Testis (tissue), 3 donors: ENCODE results near the gene BMP3. TPM values are rescaled to one million over a fixed set of nuclear protein-coding genes. Genes with fewer than 3 reads are reported as not detected.

Experiments
- DNase-seq: peaks from one replicate; pipeline ENCODE4 v3.0.0-alpha.2; 2019
- H3K27ac ChIP-seq, 2 donors: fragments of 200-600 bp; sonication (generic); one replicate each; pipeline ENCODE4 v1.5.1; 2019
- H3K27me3 ChIP-seq: fragments of 200-600 bp; sonication (generic); one replicate; pipeline ENCODE4 v1.5.1; 2019
- H3K36me3 ChIP-seq: fragments of 200-600 bp; sonication (generic); one replicate; pipeline ENCODE4 v1.5.1; 2017; ENCODE audit warnings: low read depth; ENCODE audit errors: missing control alignments
- H3K4me1 ChIP-seq: fragments of 200-600 bp; sonication (generic); one replicate; pipeline ENCODE4 v1.5.1; 2019
- H3K4me3 ChIP-seq, 2 donors: fragments of 200-600 bp; sonication (generic); one replicate each; pipeline ENCODE4 v1.5.1; 2017 to 2019
- H3K9me3 ChIP-seq: fragments of 200-600 bp; sonication (generic); one replicate; pipeline ENCODE4 v1.5.1; 2017
- POLR2A ChIP-seq: fragments of 450-650 bp; IDR thresholded peaks from one replicate; pipeline ENCODE4 v1.6.1; 2017; ENCODE audit warnings: antibody characterized with exemption, mild to moderate bottlenecking, moderate library complexity
- WGBS, 2 donors: methylation state at CpG; one replicate each; pipeline ENCODE4 v1.1.5; 2018; 5-methylcytosine and 5-hydroxymethylcytosine counted together
- intact Hi-C: fragments of 100-400 bp; cut with DNase I; formaldehyde crosslinking; loops from one replicate; pipeline ENCODE4 v1.15.1; 2023; ENCODE audit warnings: low total_unique reads
- polyA plus RNA-seq: library from polyadenylated mRNA; stranded (reverse); fragments of 350-450 nt; fragmentation: Illumina TruSeq; extraction: RNeasy Lipid Tissue Mini Kit (QIAGEN cat#74804); gene quantifications from one replicate; pipeline ENCODE4 v1.2.3, GENCODE V29; 2014; ENCODE audit warnings: low read depth, low replicate concordance; ENCODE audit not compliant: insufficient read depth
- total RNA-seq, 2 donors: library from RNA; depleted of rRNA; stranded (reverse); fragments of >200 nt; gene quantifications; one replicate each; pipeline ENCODE4 v1.2.3, GENCODE V29; 2016
- TF ChIP-seq, protein P1 (sequence below), 3 experiments: fragments of 450-650 bp in 2 of 3; fragments of 200-600 bp in 1 of 3; sonication (generic) in 1 of 3; IDR thresholded peaks; one replicate each; pipeline ENCODE4 v1.5.1; 2016 to 2019; ENCODE audit warnings: antibody characterized with exemption in 3 of 3, mild to moderate bottlenecking in 2 of 3, moderate library complexity in 1 of 3

Gene BMP3
- total and polyA plus RNA-seq, 3 donors from 2014 or later, result 0.16 to 0.32 (median 0.25) TPM

DNA sequence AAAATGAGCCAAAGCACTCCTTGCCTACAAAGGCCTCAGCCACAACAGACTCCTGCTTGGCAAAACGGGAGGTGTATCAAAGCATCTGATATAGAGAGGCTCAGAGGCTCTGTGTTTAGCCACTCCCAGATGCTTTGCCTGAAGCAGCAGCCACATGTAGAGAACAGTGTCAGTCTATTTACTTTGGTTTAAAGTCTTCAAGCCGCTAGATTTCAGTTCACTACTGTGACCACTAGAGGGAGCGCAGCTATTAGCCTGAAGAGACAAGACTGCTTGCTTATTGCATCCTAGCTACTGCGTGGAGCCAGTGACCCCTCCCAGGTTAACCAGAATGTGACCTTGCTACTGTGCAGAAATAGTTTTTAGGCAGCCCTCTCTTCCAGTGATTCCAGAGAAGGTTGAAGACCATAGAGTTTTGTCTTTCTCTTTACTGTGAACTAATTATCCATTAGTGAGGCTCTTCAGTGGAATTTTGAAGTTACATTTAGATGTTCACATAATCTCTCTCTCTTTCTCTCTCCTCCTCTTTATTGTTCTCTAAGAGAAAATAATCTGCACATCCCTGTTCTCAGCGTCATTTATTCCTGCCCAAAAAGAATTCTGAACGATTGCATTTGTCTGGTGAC lies 39.3 kb downstream of the BMP3 start:
- Histone ChIP-seq H3K27ac (no peak overlapping the region), H3K9me3 (no peaks in the 10 kb centered on the region), H3K36me3 (no peaks in the 10 kb centered on the region), H3K4me1 (no peaks in the 10 kb centered on the region), H3K4me3 (no peak overlapping the region), H3K27me3 (no peaks in the 10 kb centered on the region)
- TF ChIP-seq, protein P1, sequence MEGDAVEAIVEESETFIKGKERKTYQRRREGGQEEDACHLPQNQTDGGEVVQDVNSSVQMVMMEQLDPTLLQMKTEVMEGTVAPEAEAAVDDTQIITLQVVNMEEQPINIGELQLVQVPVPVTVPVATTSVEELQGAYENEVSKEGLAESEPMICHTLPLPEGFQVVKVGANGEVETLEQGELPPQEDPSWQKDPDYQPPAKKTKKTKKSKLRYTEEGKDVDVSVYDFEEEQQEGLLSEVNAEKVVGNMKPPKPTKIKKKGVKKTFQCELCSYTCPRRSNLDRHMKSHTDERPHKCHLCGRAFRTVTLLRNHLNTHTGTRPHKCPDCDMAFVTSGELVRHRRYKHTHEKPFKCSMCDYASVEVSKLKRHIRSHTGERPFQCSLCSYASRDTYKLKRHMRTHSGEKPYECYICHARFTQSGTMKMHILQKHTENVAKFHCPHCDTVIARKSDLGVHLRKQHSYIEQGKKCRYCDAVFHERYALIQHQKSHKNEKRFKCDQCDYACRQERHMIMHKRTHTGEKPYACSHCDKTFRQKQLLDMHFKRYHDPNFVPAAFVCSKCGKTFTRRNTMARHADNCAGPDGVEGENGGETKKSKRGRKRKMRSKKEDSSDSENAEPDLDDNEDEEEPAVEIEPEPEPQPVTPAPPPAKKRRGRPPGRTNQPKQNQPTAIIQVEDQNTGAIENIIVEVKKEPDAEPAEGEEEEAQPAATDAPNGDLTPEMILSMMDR (IDR thresholded peaks at IDR 0.05), result peak; percentile 66 to 95 (median 67)
- no peak for TF ChIP-seq POLR2A
- intact Hi-C loops, result no loop called here
- DNase-seq, result peak; percentile 91
- 4 to 5% methylated on average over 6 of the region's 6 CpGs for WGBS, 2 donors

DNA sequence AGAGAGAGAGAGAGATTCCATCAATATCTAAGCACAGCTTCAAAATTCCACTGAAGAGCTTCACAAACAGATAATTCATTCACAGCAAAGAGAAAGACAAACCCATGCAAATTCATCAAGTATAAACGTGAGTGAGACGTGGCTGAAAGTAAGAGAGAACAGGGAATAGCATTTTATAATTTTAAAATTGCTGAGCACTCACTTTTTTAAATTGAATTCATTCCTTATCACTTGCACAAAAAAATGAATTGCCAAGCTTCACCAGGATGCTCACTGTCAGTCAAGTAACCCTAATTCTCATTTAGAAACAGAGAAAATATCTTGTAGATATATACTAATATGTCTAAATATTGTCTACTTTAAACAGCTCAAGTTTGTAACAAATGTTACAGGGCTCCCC lies 40.5 kb downstream of the BMP3 start:
- no peaks in the 10 kb centered on the region for H3K27me3 ChIP-seq
- H3K9me3 ChIP-seq, result no peaks in the 10 kb centered on the region
- H3K4me1 ChIP-seq, result no peaks in the 10 kb centered on the region
- no peak overlapping the region for H3K27ac ChIP-seq
- TF ChIP-seq, protein P1 (IDR thresholded peaks at IDR 0.05), result no peak
- no peak for TF ChIP-seq POLR2A
- no peaks in the 10 kb centered on the region for H3K36me3 ChIP-seq
- H3K4me3 ChIP-seq, result no peak overlapping the region
- intact Hi-C loops, result no loop called here
- no peak for DNase-seq
- WGBS, 2 donors, result 25 to 40% methylated on average over 2 of the region's 2 CpGs

GRCh38 chr4:81081156-81081555 lies 50.6 kb downstream of the BMP3 start:
- Histone ChIP-seq H3K4me3 (no peak overlapping the region), H3K9me3 (no peaks in the 10 kb centered on the region), H3K27me3 (no peaks in the 10 kb centered on the region), H3K27ac (no peak overlapping the region), H3K4me1 (no peaks in the 10 kb centered on the region), H3K36me3 (no peaks in the 10 kb centered on the region)
- DNase-seq, result no peak
- TF ChIP-seq, protein P1 (IDR thresholded peaks at IDR 0.05), result no peak
- no peak for TF ChIP-seq POLR2A
- 92% methylated on average over 4 to 5 of the region's 5 CpGs for WGBS, 2 donors
- intact Hi-C loops, result no loop called here

DNA sequence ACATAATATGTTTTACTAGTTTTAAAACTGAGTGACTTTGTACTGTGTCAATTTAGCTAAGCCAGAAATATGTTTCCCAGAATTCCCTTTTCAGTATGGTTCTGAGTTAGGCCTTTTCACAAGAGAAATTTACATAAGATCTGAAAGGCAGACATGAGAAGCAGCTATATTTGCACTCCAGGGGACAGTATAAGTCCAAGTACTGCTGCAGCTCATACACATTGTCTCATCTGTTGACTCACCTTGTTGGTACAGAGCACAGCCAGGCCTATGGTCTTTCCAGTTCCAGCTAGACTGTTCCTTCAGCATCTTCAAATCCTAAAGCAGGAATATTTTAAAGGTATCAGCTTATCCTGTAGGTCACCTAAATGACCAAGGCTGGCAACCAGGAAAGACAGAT lies 53.5 kb downstream of the BMP3 start:
- no peaks in the 10 kb centered on the region for H3K27me3 ChIP-seq
- no peak overlapping the region for H3K4me3 ChIP-seq
- no peak overlapping the region for H3K27ac ChIP-seq
- H3K9me3 ChIP-seq, result no peaks in the 10 kb centered on the region
- intact Hi-C loops, result no loop called here
- no peaks in the 10 kb centered on the region for H3K36me3 ChIP-seq
- DNase-seq, result no peak
- TF ChIP-seq, protein P1 (IDR thresholded peaks at IDR 0.05), result no peak
- no peak for TF ChIP-seq POLR2A
- no peaks in the 10 kb centered on the region for H3K4me1 ChIP-seq

DNA sequence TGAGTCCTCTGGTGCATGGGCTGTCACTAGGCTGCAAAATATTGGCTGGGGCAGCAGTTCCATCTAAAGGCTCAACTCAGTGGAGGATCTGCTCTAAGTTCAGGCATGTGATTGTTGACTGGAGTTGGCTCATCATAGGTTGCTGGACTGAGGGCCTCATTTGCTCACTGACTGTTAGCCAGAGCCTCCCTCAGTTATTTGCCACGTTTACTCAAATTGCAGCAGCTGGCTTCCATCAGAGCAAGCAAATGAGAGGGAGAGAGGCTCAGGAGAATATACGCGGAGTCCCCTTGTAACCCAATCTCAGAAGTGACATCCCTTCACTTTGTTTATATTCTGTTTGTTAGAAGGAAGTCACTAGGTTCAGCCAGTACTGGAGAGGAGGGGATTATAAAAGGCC lies 54.1 kb downstream of the BMP3 start:
- H3K4me1 ChIP-seq, result no peaks in the 10 kb centered on the region

More for the DNA sequence above, 54.1 kb downstream of the BMP3 start:
- DNase-seq, result no peak
- intact Hi-C loops, result no loop called here
- H3K9me3 ChIP-seq, result no peaks in the 10 kb centered on the region
- no peak overlapping the region for H3K27ac ChIP-seq
- no peak overlapping the region for H3K4me3 ChIP-seq
- TF ChIP-seq, protein P1 (IDR thresholded peaks at IDR 0.05), result no peak
- TF ChIP-seq POLR2A, result no peak
- no peaks in the 10 kb centered on the region for H3K36me3 ChIP-seq
- no peaks in the 10 kb centered on the region for H3K27me3 ChIP-seq
- 50 to 52% methylated on average over 3 of the region's 3 CpGs for WGBS, 2 donors
